ENCODE results near the gene GYPB.
"Not testable (repeated sequence)": the region's sequence is repeated elsewhere in the genome, so short reads cannot be mapped to it uniquely, and the experiment has no call there.

GYPB gene

GRCh38 chr4:144019277-144019676 lies at the start of gene GYPB:
Gene GYPB, minus strand, starts transcription at chr4:144019380. Its CDS starts 93 bp downstream, at chr4:144019287.
- in situ Hi-C loops (cut with MboI; ENCODE audit: low pct_unique_long_range_greater_than_20kb, low sequenced_read_pairs); DNase-seq: not testable (repeated sequence)

GRCh38 chr4:144061556-144061955 lies 42.4 kb upstream of the GYPB start:
- DNase-seq; in situ Hi-C loops (cut with MboI; ENCODE audit: low pct_unique_long_range_greater_than_20kb, low sequenced_read_pairs): not testable (repeated sequence)

- in situ Hi-C loops (cut with MboI; ENCODE audit: low pct_unique_long_range_greater_than_20kb, low sequenced_read_pairs), result not testable (repeated sequence)
- peak; percentile 24 for DNase-seq
Measured at GRCh38 chr4:144060234-144060859, 41.2 kb upstream of the GYPB start.

GRCh38 chr4:144056800-144057199 lies 37.6 kb upstream of the GYPB start:
- in situ Hi-C loops (cut with MboI; ENCODE audit: low pct_unique_long_range_greater_than_20kb, low sequenced_read_pairs), result no loop called here
- DNase-seq, result no peak

GRCh38 chr4:144055336-144055735 lies 36.2 kb upstream of the GYPB start:
- in situ Hi-C loops (cut with MboI; ENCODE audit: low pct_unique_long_range_greater_than_20kb, low sequenced_read_pairs); DNase-seq: not testable (repeated sequence)

- in situ Hi-C loops (cut with MboI; ENCODE audit: low pct_unique_long_range_greater_than_20kb, low sequenced_read_pairs); DNase-seq: not testable (repeated sequence)
Measured at GRCh38 chr4:144051494-144051893, 32.3 kb upstream of the GYPB start.

GRCh38 chr4:144050631-144051030 lies 31.5 kb upstream of the GYPB start:
- in situ Hi-C loops (cut with MboI; ENCODE audit: low pct_unique_long_range_greater_than_20kb, low sequenced_read_pairs); DNase-seq: not testable (repeated sequence)

GRCh38 chr4:144049495-144050424 lies 30.6 kb upstream of the GYPB start:
- DNase-seq; in situ Hi-C loops (cut with MboI; ENCODE audit: low pct_unique_long_range_greater_than_20kb, low sequenced_read_pairs): not testable (repeated sequence)

GRCh38 chr4:144044936-144045335 lies 25.8 kb upstream of the GYPB start:
- DNase-seq; in situ Hi-C loops (cut with MboI; ENCODE audit: low pct_unique_long_range_greater_than_20kb, low sequenced_read_pairs): not testable (repeated sequence)

- in situ Hi-C loops (cut with MboI; ENCODE audit: low pct_unique_long_range_greater_than_20kb, low sequenced_read_pairs); DNase-seq: not testable (repeated sequence)
Measured at GRCh38 chr4:144032580-144032979, 13.4 kb upstream of the GYPB start.

GRCh38 chr4:144031875-144032274 lies 12.7 kb upstream of the GYPB start:
- DNase-seq; in situ Hi-C loops (cut with MboI; ENCODE audit: low pct_unique_long_range_greater_than_20kb, low sequenced_read_pairs): not testable (repeated sequence)

GRCh38 chr4:144031369-144031768 lies 12.2 kb upstream of the GYPB start:
- DNase-seq; in situ Hi-C loops (cut with MboI; ENCODE audit: low pct_unique_long_range_greater_than_20kb, low sequenced_read_pairs): not testable (repeated sequence)

- in situ Hi-C loops (cut with MboI; ENCODE audit: low pct_unique_long_range_greater_than_20kb, low sequenced_read_pairs); DNase-seq: not testable (repeated sequence)
Measured at GRCh38 chr4:144030708-144031107, 11.5 kb upstream of the GYPB start.

- DNase-seq; in situ Hi-C loops (cut with MboI; ENCODE audit: low pct_unique_long_range_greater_than_20kb, low sequenced_read_pairs): not testable (repeated sequence)
Measured at GRCh38 chr4:144026682-144027081, 7.5 kb upstream of the GYPB start.

- DNase-seq; in situ Hi-C loops (cut with MboI; ENCODE audit: low pct_unique_long_range_greater_than_20kb, low sequenced_read_pairs): not testable (repeated sequence)
Measured at GRCh38 chr4:144024399-144025053, 5.3 kb upstream of the GYPB start.

- in situ Hi-C loops (cut with MboI; ENCODE audit: low pct_unique_long_range_greater_than_20kb, low sequenced_read_pairs); DNase-seq: not testable (repeated sequence)
Measured at GRCh38 chr4:144022772-144023400, 3.7 kb upstream of the GYPB start.

- in situ Hi-C loops (cut with MboI; ENCODE audit: low pct_unique_long_range_greater_than_20kb, low sequenced_read_pairs), result not testable (repeated sequence)
- DNase-seq, result peak; percentile 52
Measured at GRCh38 chr4:144021336-144021990, 2.3 kb upstream of the GYPB start.

GRCh38 chr4:144018223-144019000 lies 768 bp downstream of the GYPB start:
- DNase-seq; in situ Hi-C loops (cut with MboI; ENCODE audit: low pct_unique_long_range_greater_than_20kb, low sequenced_read_pairs): not testable (repeated sequence)
